Measurements from ENCODE around the gene F5.
A peak's percentile ranks its signal among the peaks of the same experiment; 100 is the strongest.

Gene F5

GRCh38 chr1:169484683-169485430, 101.4 kb downstream of the F5 start:
- Histone ChIP-seq H4K20me1 (ENCODE audit: low read depth, low read length) (peaks cover 4% of the 10 kb centered on the region; the same call in 1 of the 2 replicates), H3K4me3 (ENCODE audit: insufficient read depth, low read length, poor library complexity, severe bottlenecking) (peak overlapping the region; percentile 79), H3K27ac (ENCODE audit: low read depth, low read length) (no peak overlapping the region), H3K9ac (ENCODE audit: low read length) (peak overlapping the region; percentile 65), H3F3A (ENCODE audit: insufficient read depth) (no peaks in the 10 kb centered on the region), H3K9me3 (ENCODE audit: insufficient read depth, low read length) (no peaks in the 10 kb centered on the region), H3K9me2 (replicated peaks; ENCODE audit: insufficient read depth, low read length) (no peaks in the 10 kb centered on the region), H3K79me2 (ENCODE audit: insufficient read depth, low read length) (peaks cover 3% of the 10 kb centered on the region; the same call in 1 of the 2 replicates), H2AFZ (ENCODE audit: low read depth, low read length, severe bottlenecking) (peak overlapping the region; percentile 70), H3K27me3 (ENCODE audit: low read length) (no peaks in the 10 kb centered on the region), H3K36me3 (ENCODE audit: low read length) (no peaks in the 10 kb centered on the region), H3K4me2 (ENCODE audit: low read depth, low read length, poor library complexity, severe bottlenecking) (peak overlapping the region; percentile 77)
- TF ChIP-seq CTCF (IDR thresholded peaks at IDR 0.05; ENCODE audit: insufficient read depth, low read length, poor library complexity, severe bottlenecking), result no peak
- TF ChIP-seq EZH2phosphoT487 (conservative IDR thresholded peaks at IDR 0.05; ENCODE audit: low read length), result no peak

- no peak for TF ChIP-seq CTCF (IDR thresholded peaks at IDR 0.05; ENCODE audit: insufficient read depth, low read length, poor library complexity, severe bottlenecking)
- TF ChIP-seq EZH2phosphoT487 (conservative IDR thresholded peaks at IDR 0.05; ENCODE audit: low read length), result no peak
- H3K9me3 ChIP-seq (ENCODE audit: insufficient read depth, low read length), result no peaks in the 10 kb centered on the region
- no peak overlapping the region for H2AFZ ChIP-seq (ENCODE audit: low read depth, low read length, severe bottlenecking)
- peaks cover 10% of the 10 kb centered on the region for H3K79me2 ChIP-seq (ENCODE audit: insufficient read depth, low read length)
- H3K9ac ChIP-seq (ENCODE audit: low read length), result no peak overlapping the region
- peak overlapping the region; percentile 77 for H3K4me2 ChIP-seq (ENCODE audit: low read depth, low read length, poor library complexity, severe bottlenecking)
- H4K20me1 ChIP-seq (ENCODE audit: low read depth, low read length), result peaks cover 4% of the 10 kb centered on the region; the same call in 1 of the 2 replicates
- no peaks in the 10 kb centered on the region for H3F3A ChIP-seq (ENCODE audit: insufficient read depth)
- no peaks in the 10 kb centered on the region for H3K36me3 ChIP-seq (ENCODE audit: low read length)
- no peak overlapping the region for H3K27ac ChIP-seq (ENCODE audit: low read depth, low read length)
- H3K27me3 ChIP-seq (ENCODE audit: low read length), result no peaks in the 10 kb centered on the region
- H3K4me3 ChIP-seq (ENCODE audit: insufficient read depth, low read length, poor library complexity, severe bottlenecking), result no peak overlapping the region
- no peaks in the 10 kb centered on the region for H3K9me2 ChIP-seq (replicated peaks; ENCODE audit: insufficient read depth, low read length)
These were observed 102.2 kb downstream of the F5 start for GRCh38 chr1:169484101-169484500.

GRCh38 chr1:169483500-169483966, 102.7 kb downstream of the F5 start:
- Histone ChIP-seq H3K4me2 (ENCODE audit: low read depth, low read length, poor library complexity, severe bottlenecking) (peak overlapping the region; percentile 77), H4K20me1 (ENCODE audit: low read depth, low read length) (peaks cover 4% of the 10 kb centered on the region; the same call in 1 of the 2 replicates), H3K79me2 (ENCODE audit: insufficient read depth, low read length) (peaks cover 14% of the 10 kb centered on the region), H3K27ac (ENCODE audit: low read depth, low read length) (no peak overlapping the region), H3K9me2 (replicated peaks; ENCODE audit: insufficient read depth, low read length) (no peaks in the 10 kb centered on the region), H3K27me3 (ENCODE audit: low read length) (no peaks in the 10 kb centered on the region), H3K9ac (ENCODE audit: low read length) (no peak overlapping the region), H3F3A (ENCODE audit: insufficient read depth) (no peaks in the 10 kb centered on the region), H2AFZ (ENCODE audit: low read depth, low read length, severe bottlenecking) (no peak overlapping the region), H3K4me3 (ENCODE audit: insufficient read depth, low read length, poor library complexity, severe bottlenecking) (no peak overlapping the region), H3K9me3 (ENCODE audit: insufficient read depth, low read length) (no peaks in the 10 kb centered on the region), H3K36me3 (ENCODE audit: low read length) (no peaks in the 10 kb centered on the region)
- TF ChIP-seq CTCF (IDR thresholded peaks at IDR 0.05; ENCODE audit: insufficient read depth, low read length, poor library complexity, severe bottlenecking) (no peak), EZH2phosphoT487 (conservative IDR thresholded peaks at IDR 0.05; ENCODE audit: low read length) (no peak)
